Activated CD8-positive, alpha-beta memory T cell treated with anti-CD3 and anti-CD28 coated beads, Interleukin-2, amount 50 U/mL, for 1 hour (primary cell): ENCODE measurements around the gene RANBP3L.
"Not testable (repeated sequence)": the region's sequence is repeated elsewhere in the genome, so short reads cannot be mapped to it uniquely, and the experiment has no call there.

ENCODE experiments used
- DNase-seq: peaks from one replicate; pipeline ENCODE4 v3.0.0-alpha.2; 2020; ENCODE audit errors: extremely low read depth

Gene RANBP3L

DNA sequence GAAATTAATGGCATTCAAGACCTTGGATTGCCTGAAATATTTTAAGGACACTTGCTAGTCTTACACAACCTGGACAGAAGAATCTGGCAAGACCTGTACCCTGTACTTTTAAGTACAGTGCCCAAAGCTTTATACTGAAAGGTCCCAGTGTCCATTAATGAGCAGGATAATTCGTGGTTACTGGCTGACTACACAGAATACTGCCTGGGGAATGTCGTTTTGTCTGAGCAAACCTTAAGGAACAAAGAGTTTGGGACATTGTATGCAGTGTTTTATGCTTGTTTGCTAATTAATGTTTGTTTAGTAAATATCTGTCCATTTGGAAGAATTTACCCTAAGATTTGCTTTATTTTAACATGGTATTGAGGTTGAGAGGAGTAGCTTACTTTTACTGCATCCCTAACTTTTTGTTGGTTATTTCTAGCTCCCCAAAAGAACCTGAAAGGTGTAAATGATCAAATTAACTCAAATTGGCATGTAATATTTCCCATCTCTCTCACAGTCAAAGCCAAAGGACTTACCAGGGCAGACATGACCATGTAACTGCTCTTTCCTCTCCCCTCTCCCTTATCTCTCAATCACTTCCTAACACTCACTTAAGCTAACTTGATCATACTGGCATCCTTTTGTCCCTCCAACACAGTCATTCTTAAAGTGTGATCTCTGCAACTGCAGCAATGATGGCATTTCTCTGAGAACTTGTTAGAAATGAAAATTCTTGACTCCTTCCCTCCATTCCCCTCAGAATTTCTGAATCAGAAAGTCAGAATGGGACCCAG, 15.7 kb downstream of the RANBP3L start:
- no peak for DNase-seq

DNA sequence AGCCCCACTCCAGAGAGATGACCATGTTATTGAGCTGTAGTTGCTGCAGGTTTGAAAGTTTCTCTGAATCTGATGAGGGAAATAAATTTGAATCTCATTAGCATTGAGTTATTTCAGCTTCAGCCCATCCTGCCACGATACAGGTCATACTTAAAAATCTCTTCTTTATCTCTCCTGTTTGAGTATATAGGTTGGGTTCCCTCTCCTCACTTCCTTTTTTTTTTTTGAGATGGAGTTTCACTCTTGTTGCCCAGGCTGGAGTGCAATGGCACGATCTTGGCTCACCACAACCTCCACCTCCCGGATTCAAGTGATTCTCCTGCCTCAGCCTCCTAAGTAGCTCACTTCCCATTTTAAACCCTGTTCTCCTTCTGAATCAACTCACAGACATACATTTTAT, 17.9 kb downstream of the RANBP3L start:
- not testable (repeated sequence) for DNase-seq

DNA sequence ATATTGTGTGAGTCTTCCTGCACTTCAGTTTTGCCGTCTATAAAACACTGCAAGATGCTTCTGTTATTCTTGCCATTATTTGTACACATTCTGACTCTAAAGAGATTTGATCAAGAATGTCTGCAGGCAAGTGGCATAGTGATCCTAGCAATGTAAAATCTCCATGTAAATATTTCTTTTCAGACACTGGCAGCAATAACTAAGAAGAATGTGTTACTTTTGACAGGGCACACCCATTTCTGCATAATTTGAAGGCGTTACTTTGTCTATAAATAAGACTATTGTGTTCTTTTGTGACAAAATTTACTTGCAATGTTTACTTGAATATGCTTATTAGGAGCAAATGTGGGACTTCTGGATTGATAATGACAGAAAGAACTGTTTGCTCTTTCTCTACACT, 20.1 kb downstream of the RANBP3L start:
- no peak for DNase-seq

DNA sequence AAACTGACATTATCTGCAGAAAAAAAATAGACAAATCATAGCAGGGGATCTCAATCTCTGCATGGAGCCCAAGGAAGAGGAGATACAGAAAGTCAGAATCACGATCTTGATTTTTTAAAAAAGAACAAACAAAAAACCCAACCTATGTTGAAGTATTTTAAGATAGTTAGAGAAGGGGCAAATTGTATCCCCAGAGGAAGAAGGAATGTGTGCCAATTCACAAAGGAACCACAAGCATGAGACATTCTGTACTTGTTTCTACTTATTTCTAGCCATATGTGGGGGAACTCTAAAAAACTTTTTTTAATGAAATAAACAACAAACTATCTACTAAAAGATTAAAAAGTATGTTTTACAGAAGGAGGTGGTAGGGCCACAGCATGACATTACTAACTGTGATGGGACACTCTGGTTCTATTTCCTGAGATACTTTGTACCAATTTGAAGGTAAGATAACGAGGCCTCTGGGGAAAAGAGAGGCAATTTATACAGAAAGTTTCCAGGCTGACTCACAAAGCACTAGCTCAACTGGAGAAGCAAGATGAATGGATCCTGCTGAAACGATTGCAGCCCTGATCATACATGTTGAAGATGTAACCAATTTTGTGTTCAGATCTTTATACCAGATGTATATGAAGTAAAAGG, 22.5 kb downstream of the RANBP3L start:
- no peak for DNase-seq

DNA sequence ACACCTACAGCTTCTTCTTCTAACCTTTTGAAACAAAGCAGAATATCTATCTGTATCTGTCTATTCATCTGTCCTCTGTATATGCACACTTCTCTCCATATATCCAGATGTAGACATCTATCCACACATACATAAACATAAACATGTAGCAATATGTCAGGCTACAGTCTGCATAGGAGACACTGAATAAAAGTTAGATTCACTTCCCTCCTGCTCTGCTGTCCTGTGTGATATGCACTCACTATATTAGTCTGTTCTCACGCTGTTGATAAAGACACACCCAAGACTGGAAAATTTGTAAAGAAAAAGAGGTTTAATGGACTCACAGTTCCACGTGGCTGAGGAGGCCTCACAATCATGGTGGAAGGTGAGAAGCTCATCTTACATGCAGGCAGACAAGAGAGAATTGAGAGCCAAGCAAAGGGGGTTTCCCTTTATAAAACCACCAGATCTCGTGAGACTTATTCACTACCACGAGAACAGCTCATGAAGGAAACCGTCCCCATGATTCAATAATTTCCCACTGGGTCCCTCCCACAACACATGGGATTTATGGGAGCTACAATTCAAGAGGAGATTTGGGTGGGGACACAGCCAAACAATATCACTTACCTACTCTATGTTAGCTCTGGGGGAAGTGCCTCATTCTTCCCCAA, 24.1 kb downstream of the RANBP3L start:
- DNase-seq = no peak

DNA sequence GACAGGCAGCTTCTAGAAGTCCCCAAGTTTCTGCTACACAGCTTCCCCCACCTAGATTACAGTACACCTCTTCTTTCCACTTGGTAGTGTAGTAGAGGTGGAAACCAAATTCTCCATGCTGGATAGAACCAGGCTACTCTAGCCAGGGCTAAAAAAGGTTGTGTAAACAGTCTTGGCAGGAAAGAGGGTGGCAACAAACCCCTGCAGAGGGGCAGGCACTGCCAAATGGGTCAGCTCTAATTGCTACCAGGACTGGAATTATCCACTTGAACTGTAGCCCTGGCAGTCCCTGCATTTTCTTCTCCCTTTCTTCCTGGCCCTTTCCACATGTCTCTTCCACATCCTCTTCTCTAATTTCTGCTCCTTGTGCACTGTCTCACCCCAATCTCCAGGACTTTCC, 24.8 kb downstream of the RANBP3L start:
- DNase-seq = no peak

GRCh38 chr5:36273809-36274526, 27.7 kb downstream of the RANBP3L start:
- DNase-seq = no peak

DNA sequence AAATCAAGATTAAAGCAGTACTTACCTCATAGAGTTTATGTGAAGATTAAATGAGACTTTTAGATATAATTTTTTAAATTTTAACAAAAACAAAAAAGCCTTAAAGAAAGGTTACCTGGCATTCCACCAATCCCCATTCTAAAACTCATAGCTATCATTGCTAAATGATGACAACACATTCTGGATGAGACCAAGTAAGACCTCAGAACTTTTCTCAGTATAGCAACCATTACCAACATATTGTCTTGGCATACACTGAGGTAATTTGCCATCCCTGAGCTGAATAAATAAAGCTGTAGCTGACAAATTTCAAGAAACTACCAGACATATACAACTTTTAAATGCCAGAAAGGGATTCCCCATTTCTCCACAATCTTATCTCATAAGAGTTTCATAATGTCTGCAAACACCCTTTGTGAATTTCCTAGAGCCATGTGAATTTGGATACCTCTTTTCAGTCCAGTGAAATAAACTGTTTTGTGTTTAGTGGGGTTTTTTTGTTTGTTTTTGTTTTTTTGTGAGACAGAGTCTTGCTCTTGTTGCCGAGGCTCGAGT, 29.5 kb downstream of the RANBP3L start:
- DNase-seq = no peak

GRCh38 chr5:36270876-36271575, 30.7 kb downstream of the RANBP3L start:
- no peak for DNase-seq

DNA sequence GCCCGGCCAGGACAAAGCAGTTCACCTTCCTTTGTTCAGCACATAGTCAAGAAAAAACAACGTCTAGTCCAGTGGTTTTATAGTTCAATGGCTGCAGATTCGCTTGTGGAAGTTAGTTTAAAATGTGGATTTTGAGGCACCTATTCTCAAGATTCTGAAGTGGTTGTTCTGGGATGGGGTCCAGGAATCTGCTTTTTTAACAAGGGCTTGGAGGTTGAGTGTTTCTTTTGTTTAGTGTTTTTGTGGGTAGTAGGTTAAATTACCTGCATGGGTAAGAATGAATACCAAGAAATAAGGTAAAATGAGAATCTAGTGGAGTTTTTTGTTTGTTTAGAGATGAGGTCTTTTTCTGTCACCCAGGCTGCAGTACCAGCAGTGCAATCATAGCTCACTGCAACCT, 31.5 kb downstream of the RANBP3L start:
- no peak for DNase-seq

- no peak for DNase-seq
These were observed 32.2 kb downstream of the RANBP3L start for GRCh38 chr5:36269478-36269877.

DNA sequence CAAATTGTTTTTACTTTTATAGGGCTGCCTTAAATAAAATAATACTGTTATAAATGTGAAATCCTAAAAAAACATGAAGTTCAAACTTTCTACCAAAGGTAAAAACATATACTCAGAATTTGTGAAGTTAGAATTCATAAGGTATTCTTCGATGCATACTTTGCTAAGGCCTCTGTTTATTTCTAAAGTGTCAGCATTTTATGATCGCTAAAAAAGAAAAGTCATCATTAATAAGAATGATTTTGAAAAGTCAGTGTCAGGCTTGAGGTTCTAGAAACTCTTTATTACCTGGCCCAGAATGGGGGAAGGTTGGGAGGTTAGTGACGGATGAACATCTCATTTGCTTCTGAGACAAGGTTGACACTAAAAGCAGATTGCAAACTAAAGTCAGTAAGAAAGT, 33.8 kb downstream of the RANBP3L start:
- no peak for DNase-seq

DNA sequence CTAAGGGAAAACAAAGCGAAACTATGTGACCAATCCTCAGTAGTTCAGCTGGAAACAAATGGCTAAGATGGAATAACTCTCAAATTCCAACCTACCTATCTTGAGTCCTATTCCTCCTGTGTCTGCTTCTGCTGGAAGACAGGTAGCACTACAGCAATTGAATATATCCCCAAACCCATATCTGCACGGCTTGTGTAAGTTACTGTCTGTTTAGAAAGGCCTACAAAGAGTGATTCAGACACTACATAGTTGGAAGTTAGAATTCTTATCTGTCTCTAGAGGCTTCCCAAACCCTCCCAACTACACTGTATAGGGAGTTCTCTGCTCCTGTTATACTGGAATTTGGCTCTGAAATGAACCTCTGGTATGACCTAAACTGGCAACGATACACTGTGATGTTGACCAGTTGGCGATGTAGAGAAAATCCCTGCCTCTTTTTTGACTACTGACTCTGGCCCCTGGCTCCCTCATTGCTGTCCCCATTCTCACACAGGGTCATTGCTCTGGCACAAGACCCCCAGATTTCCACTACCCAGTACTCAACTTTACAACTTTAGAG, 37.4 kb downstream of the RANBP3L start:
- DNase-seq = no peak

DNA sequence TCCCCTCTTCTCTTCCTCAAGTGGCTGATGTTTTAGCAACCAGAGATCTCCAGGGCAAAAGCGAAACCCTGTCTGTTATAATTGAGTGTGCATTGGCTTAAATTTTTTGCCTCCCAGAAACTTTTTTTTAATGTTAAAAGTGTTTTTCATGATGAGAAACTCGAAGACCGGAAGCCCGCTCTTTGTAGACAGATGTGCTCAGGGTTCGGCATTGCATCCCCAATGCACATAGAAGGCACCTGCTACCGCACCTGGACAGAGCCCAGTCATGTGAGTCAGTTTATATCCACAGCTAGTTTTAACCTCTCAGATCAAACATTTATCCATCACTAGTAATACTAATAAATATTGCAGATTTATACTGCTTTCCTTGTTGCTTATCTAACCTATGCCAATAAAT, 40.5 kb downstream of the RANBP3L start:
- DNase-seq = no peak

DNA sequence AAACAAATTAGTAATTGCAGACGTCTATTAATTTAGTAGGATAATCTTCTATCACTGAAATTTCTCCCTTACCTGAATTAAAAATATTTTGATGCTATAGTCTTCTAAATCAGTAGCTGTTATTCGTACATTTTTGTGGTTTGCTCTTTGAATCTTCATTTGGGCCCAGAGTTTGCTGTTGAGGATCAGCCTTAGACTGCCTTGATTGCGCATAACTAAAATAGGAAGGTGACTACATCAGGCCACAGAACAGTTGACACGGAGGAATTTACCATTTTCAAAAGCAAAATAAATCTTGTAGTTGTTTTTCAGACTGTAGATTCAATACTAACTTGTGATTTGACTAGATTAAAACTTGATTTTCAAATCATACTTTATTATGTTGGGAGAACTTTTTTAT, 48.1 kb downstream of the RANBP3L start:
- no peak for DNase-seq

GRCh38 chr5:36252722-36253365, 48.9 kb downstream of the RANBP3L start:
- no peak for DNase-seq

DNA sequence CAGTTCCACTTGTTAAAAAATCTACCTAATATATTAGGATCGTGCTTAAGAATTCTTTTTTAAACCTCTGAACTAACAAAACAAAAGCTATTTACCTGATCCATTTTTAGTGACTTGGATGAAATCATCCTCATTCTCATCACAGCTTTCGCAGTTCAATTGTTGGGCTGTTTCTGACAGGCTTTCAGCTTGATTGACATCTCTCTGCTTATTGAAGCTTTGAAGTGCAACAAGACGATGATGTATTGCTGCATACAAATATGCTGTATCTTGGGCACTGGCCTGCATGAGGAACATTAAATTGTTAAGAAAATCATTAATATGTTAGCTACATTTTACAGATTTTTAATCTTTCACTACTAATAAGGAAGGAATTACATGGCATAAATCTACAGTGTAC, 50.5 kb downstream of the RANBP3L start:
- no peak for DNase-seq

- no peak for DNase-seq
These were observed 51.3 kb downstream of the RANBP3L start for GRCh38 chr5:36250427-36250826.

GRCh38 chr5:36246036-36246800, 55.5 kb downstream of the RANBP3L start:
- DNase-seq = no peak

- DNase-seq = no peak
These were observed 57.6 kb downstream of the RANBP3L start for GRCh38 chr5:36244076-36244475.
